Stomach (tissue), 4 donors: ENCODE measurements around the gene TIMM13.

ENCODE experiments used
- CTCF ChIP-seq, 7 experiments: fragments of 450-650 bp in 4 of 7; fragments of 200-600 bp in 3 of 7; sonication (generic) in 3 of 7; IDR thresholded peaks; one replicate each; pipeline ENCODE4 v1.5.1; 2016 to 2019; ENCODE audit warnings: antibody characterized with exemption in 7 of 7, control low read depth in 2 of 7, mild to moderate bottlenecking in 1 of 7
- EP300 ChIP-seq: sonication (generic); formaldehyde crosslinking; IDR thresholded peaks from one replicate; pipeline ENCODE4 v1.6.1; 2017; ENCODE audit warnings: antibody characterized with exemption
- POLR2A ChIP-seq, 4 donors: fragments of 450-650 bp; IDR thresholded peaks; one replicate each; pipeline ENCODE4 v1.6.1; 2016; ENCODE audit warnings: antibody characterized with exemption in 4 of 4, control low read depth in 2 of 4, mild to moderate bottlenecking in 1 of 4, moderate library complexity in 1 of 4
- POLR2AphosphoS5 ChIP-seq, 3 donors: sonication (generic); formaldehyde crosslinking; IDR thresholded peaks; one replicate each; pipeline ENCODE4 v1.6.1; 2016; ENCODE audit warnings: antibody characterized with exemption in 3 of 3

GRCh38 chr19:2431318-2432055, 4.1 kb upstream of the TIMM13 start:
- no peak for TF ChIP-seq CTCF (IDR thresholded peaks at IDR 0.05)
- no peak for TF ChIP-seq POLR2AphosphoS5 (IDR thresholded peaks at IDR 0.05)
- no peak for TF ChIP-seq EP300
- TF ChIP-seq POLR2A (IDR thresholded peaks at IDR 0.05), result no peak
